ENCODE measurements around the gene RHEBL1.

DNA sequence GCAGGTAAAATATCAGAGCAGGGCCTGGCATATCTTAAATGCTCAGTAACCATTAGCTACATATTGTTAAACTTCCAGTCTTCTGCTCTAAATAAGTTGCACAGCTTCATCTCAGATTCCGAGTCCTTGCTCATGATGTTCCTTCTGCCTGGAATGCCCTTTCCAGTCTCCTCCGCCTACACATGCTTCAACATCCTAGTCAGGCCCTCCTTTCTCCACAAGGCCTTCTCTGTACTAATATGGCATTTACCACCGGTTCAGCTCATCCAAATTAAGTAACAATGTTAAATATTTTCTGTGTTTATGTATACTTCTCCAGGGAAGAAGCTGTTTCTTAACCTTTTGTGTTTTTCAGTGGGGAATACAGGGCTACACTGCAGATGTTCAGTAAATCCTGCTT is 16.3 kb upstream of the RHEBL1 start:
- TF ChIP-seq BACH1 (IDR thresholded peaks at IDR 0.05; ENCODE audit: low read length) (no peak), EZH2 (IDR thresholded peaks at IDR 0.05; ENCODE audit: low read depth, low read length, severe bottlenecking) (no peak), GTF2F1 (IDR thresholded peaks at IDR 0.05; ENCODE audit: borderline replicate concordance, low read depth, low read length) (no peak)
- TF ChIP-seq, protein P1, sequence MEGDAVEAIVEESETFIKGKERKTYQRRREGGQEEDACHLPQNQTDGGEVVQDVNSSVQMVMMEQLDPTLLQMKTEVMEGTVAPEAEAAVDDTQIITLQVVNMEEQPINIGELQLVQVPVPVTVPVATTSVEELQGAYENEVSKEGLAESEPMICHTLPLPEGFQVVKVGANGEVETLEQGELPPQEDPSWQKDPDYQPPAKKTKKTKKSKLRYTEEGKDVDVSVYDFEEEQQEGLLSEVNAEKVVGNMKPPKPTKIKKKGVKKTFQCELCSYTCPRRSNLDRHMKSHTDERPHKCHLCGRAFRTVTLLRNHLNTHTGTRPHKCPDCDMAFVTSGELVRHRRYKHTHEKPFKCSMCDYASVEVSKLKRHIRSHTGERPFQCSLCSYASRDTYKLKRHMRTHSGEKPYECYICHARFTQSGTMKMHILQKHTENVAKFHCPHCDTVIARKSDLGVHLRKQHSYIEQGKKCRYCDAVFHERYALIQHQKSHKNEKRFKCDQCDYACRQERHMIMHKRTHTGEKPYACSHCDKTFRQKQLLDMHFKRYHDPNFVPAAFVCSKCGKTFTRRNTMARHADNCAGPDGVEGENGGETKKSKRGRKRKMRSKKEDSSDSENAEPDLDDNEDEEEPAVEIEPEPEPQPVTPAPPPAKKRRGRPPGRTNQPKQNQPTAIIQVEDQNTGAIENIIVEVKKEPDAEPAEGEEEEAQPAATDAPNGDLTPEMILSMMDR (IDR thresholded peaks at IDR 0.05; ENCODE audit: control extremely low read depth in 1 of 3, insufficient read depth in 1 of 3, low read depth in 1 of 3, low read length in 3 of 3) = no peak

All from H1 (cell line).